ENCODE results near the gene PRDX5.

Gene PRDX5

DNA sequence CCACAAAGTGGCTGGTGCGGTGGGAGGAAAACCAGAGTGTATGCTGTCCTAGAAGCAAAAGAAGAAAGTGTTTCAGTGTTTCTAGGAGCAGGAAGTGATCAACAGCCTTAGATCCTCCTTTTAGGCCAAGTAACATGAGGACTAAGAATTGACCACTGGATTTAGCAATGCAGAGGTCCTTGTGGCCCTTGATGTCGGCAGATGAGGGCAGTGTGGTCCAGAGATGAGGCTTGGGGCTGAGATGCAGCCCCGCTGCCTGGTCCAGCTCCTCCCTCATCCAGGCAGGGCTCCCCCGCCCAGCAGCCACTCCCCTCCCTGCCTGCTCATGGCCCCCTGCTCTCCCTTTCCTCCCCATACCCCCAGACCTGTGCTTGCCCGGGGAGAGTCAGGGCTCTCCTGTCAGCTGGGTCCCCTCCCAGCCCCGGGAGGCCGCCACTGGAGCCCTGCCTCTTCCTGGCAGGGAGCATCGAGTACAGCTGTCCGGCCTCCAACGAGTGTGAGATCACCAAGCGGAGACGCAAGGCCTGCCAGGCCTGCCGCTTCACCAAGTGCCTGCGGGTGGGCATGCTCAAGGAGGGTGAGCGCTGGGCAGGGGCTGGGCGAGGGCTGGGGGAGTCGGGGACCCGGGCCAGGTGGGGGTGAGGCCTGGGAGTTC lies 4.3 kb upstream of the PRDX5 start:
- Histone ChIP-seq H2AFZ (ENCODE audit: low read length) (no peak overlapping the region), H2AK5ac (ENCODE audit: low read depth, low read length) (no peak overlapping the region), H3K14ac (ENCODE audit: low read length) (no peak overlapping the region), H2BK120ac (ENCODE audit: low read depth, low read length) (no peak overlapping the region), H3K4me1 (ENCODE audit: control insufficient read depth in 2 of 2, insufficient read depth in 1 of 2, low read depth in 1 of 2, low read length in 2 of 2) (peaks cover 0 to 4% of the 10 kb centered on the region in 2 donors), H4K91ac (ENCODE audit: low read depth, low read length, poor library complexity) (no peak overlapping the region), H4K8ac (ENCODE audit: low read depth, low read length) (no peak overlapping the region), H2BK12ac (ENCODE audit: low read length) (no peak overlapping the region), H2BK15ac (ENCODE audit: low read length) (no peak overlapping the region), H3K27me3 (ENCODE audit: control insufficient read depth in 3 of 3, insufficient read depth in 3 of 3, low read depth in 1 of 3, low read length in 3 of 3) (no peaks in the 10 kb centered on the region), H3K4me3 (ENCODE audit: low read length in 2 of 2) (no peak overlapping the region), H3K9me3 (replicated peaks in 1 of 2; ENCODE audit: control insufficient read depth in 2 of 2, insufficient read depth in 1 of 2, low read depth in 1 of 2, low read length in 2 of 2) (peaks cover 0 to 2% of the 10 kb centered on the region in 2 donors), H3K27ac (replicated peaks; ENCODE audit: low read length) (no peak overlapping the region), H3K36me3 (replicated peaks in 1 of 2; ENCODE audit: control insufficient read depth in 2 of 2, insufficient read depth in 2 of 2, low read length in 2 of 2) (peaks cover 12 to 27% of the 10 kb centered on the region in 2 donors), H3K18ac (ENCODE audit: low read length) (no peak overlapping the region), H3K23ac (ENCODE audit: low read depth, low read length, poor library complexity) (no peak overlapping the region), H3K9ac (ENCODE audit: low read depth, low read length, poor library complexity) (no peak overlapping the region), H3K79me1 (ENCODE audit: low read depth, low read length) (peaks cover 22% of the 10 kb centered on the region), H3K4me2 (ENCODE audit: insufficient read depth, low read length, poor library complexity, severe bottlenecking) (no peak overlapping the region), H2BK5ac (ENCODE audit: low read length) (no peak overlapping the region), H3K4ac (ENCODE audit: low read length) (no peak overlapping the region)
- no CpG with 5 or more reads among the region's 18 CpGs for WGBS, 2 donors (ENCODE audit: extremely low coverage in 2 of 2, insufficient read length in 2 of 2, insufficient replicate concordance in 1 of 2)
- DNase-seq (ENCODE audit: low spot score) = no peak

- Histone ChIP-seq H3K23ac (ENCODE audit: low read depth, low read length, poor library complexity) (no peak overlapping the region), H2BK15ac (ENCODE audit: low read length) (no peak overlapping the region), H3K18ac (ENCODE audit: low read length) (no peak overlapping the region), H4K8ac (ENCODE audit: low read depth, low read length) (no peak overlapping the region), H2BK5ac (ENCODE audit: low read length) (no peak overlapping the region), H2AFZ (ENCODE audit: low read length) (no peak overlapping the region), H2AK5ac (ENCODE audit: low read depth, low read length) (no peak overlapping the region), H4K91ac (ENCODE audit: low read depth, low read length, poor library complexity) (peak overlapping the region; percentile 9), H3K4me1 (ENCODE audit: control insufficient read depth in 2 of 2, insufficient read depth in 1 of 2, low read depth in 1 of 2, low read length in 2 of 2) (peaks cover 5 to 10% of the 10 kb centered on the region in 2 donors), H3K36me3 (replicated peaks in 1 of 2; ENCODE audit: control insufficient read depth in 2 of 2, insufficient read depth in 2 of 2, low read length in 2 of 2) (peaks cover 12 to 27% of the 10 kb centered on the region in 2 donors), H3K4me2 (ENCODE audit: insufficient read depth, low read length, poor library complexity, severe bottlenecking) (no peak overlapping the region), H3K4ac (ENCODE audit: low read length) (no peak overlapping the region), H3K27ac (replicated peaks; ENCODE audit: low read length) (no peak overlapping the region), H3K4me3 (ENCODE audit: low read length in 2 of 2) (no peak overlapping the region), H3K14ac (ENCODE audit: low read length) (no peak overlapping the region), H3K79me1 (ENCODE audit: low read depth, low read length) (peaks cover 25% of the 10 kb centered on the region), H2BK12ac (ENCODE audit: low read length) (no peak overlapping the region), H3K9ac (ENCODE audit: low read depth, low read length, poor library complexity) (peak overlapping the region; percentile 60), H2BK120ac (ENCODE audit: low read depth, low read length) (no peak overlapping the region), H3K9me3 (replicated peaks in 1 of 2; ENCODE audit: control insufficient read depth in 2 of 2, insufficient read depth in 1 of 2, low read depth in 1 of 2, low read length in 2 of 2) (peaks cover 0 to 2% of the 10 kb centered on the region in 2 donors), H3K27me3 (ENCODE audit: control insufficient read depth in 3 of 3, insufficient read depth in 3 of 3, low read depth in 1 of 3, low read length in 3 of 3) (no peaks in the 10 kb centered on the region)
- no peak for DNase-seq (ENCODE audit: low spot score)
- no CpG with 5 or more reads among the region's 19 CpGs for WGBS, 2 donors (ENCODE audit: extremely low coverage in 2 of 2, insufficient read length in 2 of 2, insufficient replicate concordance in 1 of 2)
These were observed 3.6 kb upstream of the PRDX5 start for GRCh38 chr11:64314146-64314804.

DNA sequence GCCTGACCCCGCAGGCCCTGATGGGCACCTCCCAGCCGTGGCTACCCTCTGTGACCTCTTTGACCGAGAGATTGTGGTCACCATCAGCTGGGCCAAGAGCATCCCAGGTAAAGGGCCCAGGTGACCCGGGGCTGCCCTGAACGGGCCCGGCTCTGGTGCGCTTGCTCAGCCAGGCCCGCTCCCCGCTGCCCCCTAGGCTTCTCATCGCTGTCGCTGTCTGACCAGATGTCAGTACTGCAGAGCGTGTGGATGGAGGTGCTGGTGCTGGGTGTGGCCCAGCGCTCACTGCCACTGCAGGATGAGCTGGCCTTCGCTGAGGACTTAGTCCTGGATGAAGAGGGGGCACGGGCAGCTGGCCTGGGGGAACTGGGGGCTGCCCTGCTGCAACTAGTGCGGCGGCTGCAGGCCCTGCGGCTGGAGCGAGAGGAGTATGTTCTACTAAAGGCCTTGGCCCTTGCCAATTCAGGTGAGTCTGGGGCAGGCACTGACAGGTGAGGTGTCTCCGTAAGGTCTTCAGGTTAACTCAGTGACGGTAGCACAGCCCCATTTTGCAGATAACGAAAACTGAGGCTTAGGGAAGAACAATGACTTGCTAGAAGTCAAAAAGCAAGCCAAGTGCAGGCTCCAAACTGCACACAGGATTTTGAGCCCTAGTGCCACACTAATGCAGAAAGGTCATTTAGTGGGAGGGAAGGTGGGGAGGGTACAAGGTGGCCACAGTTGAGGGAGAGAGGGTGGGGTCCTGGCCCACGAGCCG lies 2.9 kb upstream of the PRDX5 start:
- peaks cover 5 to 11% of the 10 kb centered on the region in 2 donors for H3K4me1 ChIP-seq (ENCODE audit: control insufficient read depth in 2 of 2, insufficient read depth in 1 of 2, low read depth in 1 of 2, low read length in 2 of 2)
- DNase-seq (ENCODE audit: low spot score) = no peak
- no peak overlapping the region for H2BK120ac ChIP-seq (ENCODE audit: low read depth, low read length)
- no peak overlapping the region for H3K14ac ChIP-seq (ENCODE audit: low read length)
- no peak overlapping the region for H3K4me2 ChIP-seq (ENCODE audit: insufficient read depth, low read length, poor library complexity, severe bottlenecking)
- no peak overlapping the region for H2BK5ac ChIP-seq (ENCODE audit: low read length)
- no peak overlapping the region for H3K18ac ChIP-seq (ENCODE audit: low read length)
- WGBS, 2 donors (ENCODE audit: extremely low coverage in 2 of 2, insufficient read length in 2 of 2, insufficient replicate concordance in 1 of 2) = no CpG with 5 or more reads among the region's 24 CpGs
- no peak overlapping the region for H2BK15ac ChIP-seq (ENCODE audit: low read length)
- no peak overlapping the region for H3K9ac ChIP-seq (ENCODE audit: low read depth, low read length, poor library complexity)
- H3K23ac ChIP-seq (ENCODE audit: low read depth, low read length, poor library complexity) = peak overlapping the region; percentile 3
- H3K79me1 ChIP-seq (ENCODE audit: low read depth, low read length) = peaks cover 25% of the 10 kb centered on the region
- H4K8ac ChIP-seq (ENCODE audit: low read depth, low read length) = no peak overlapping the region
- H3K36me3 ChIP-seq (replicated peaks in 1 of 2; ENCODE audit: control insufficient read depth in 2 of 2, insufficient read depth in 2 of 2, low read length in 2 of 2) = peaks cover 12 to 25% of the 10 kb centered on the region in 2 donors
- peaks cover 0 to 2% of the 10 kb centered on the region in 2 donors for H3K9me3 ChIP-seq (replicated peaks in 1 of 2; ENCODE audit: control insufficient read depth in 2 of 2, insufficient read depth in 1 of 2, low read depth in 1 of 2, low read length in 2 of 2)
- no peak overlapping the region for H3K4ac ChIP-seq (ENCODE audit: low read length)
- H2BK12ac ChIP-seq (ENCODE audit: low read length) = peak overlapping the region; percentile 90
- H2AFZ ChIP-seq (ENCODE audit: low read length) = no peak overlapping the region
- peak overlapping the region; percentile 5 for H2AK5ac ChIP-seq (ENCODE audit: low read depth, low read length)
- no peak overlapping the region for H3K4me3 ChIP-seq (ENCODE audit: low read length in 2 of 2)
- H3K27ac ChIP-seq (replicated peaks; ENCODE audit: low read length) = no peak overlapping the region
- H4K91ac ChIP-seq (ENCODE audit: low read depth, low read length, poor library complexity) = no peak overlapping the region
- H3K27me3 ChIP-seq (ENCODE audit: control insufficient read depth in 3 of 3, insufficient read depth in 3 of 3, low read depth in 1 of 3, low read length in 3 of 3) = no peaks in the 10 kb centered on the region

All from neuronal stem cell (in vitro differentiated cells).